HG03442 (cell line): ENCODE data around the gene SLC24A3.

ENCODE experiments used
- ATAC-seq: cut with Tn5 transposase; IDR thresholded peaks from one replicate; pipeline ENCODE4 v1.9.1; 2021; ENCODE audit warnings: mild to moderate bottlenecking, moderate library complexity; ENCODE audit not compliant: unreplicated experiment

Gene SLC24A3

DNA sequence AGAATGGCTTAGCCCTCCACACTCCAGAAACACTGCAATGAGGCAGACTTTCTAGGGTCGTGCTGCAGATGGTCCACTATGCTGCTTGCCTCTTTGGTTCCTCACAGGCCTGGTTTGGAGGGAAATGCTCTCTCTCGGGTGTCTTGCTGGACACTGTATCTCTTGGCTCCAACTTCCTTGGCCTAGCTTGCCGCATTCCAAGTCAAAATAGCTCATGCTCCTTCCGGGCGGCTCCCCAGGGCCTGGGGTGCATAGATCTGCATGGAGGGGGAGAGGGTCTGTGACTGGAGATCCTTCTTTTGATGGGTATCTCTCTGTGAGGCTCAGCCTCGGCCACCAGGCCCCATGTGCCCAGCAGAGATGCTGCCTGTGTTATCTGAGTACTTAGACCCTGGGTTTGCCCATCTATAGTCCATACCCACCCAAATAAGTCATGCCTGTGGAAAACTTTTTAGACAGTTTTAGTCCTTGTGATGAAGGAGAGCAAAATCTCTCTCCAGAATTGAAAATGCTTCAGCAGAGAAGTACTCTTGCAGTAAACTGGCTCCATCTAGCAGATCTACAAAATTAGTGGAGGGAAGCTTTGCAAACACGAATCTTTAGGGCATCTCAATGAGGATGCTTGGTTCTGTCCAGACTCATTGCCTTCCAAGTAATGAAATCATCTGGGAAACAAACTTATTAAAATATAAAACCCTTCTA is 281.5 kb downstream of the SLC24A3 start:
- ATAC-seq = no peak

GRCh38 chr20:19495905-19496703 is 283.7 kb downstream of the SLC24A3 start:
- no peak for ATAC-seq

DNA sequence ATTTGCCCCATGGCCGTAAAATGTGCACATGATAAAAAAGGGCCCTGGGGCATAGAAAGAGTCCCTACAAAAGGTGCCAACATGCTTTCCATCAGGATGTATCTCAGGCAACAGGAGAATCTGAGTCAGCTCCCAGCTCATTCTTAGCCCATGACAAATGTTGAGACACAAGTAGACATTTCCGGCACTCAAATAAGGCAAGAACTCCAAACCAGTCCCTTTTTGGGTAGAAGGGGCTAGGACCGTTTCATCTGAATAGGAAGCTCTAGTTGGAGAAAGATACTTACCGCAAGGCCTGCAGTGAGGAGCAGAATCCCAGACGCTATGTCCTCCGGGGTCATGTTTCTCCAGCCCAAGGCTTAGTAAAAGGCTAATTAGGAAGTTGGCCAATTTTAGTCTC is 284.6 kb downstream of the SLC24A3 start:
- no peak for ATAC-seq

DNA sequence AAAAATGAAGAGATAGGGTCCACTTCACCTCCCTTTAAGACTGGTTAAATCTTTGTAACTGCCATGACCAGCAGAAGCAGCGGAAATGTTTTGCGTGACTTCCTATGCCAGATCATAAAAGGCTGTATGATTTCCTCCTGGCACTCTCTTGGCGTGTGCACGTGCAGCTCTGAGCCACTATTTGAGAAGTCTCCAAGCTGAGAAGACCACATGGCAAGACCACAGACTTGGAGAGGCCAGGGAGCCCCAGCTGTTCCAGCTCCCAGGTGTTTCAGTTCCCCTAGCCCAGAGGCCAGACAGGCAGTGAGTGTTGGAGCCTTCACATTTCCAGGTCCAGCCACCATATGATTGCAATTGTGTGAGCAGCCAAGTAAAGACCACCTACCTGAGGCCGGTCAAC is 286.3 kb downstream of the SLC24A3 start:
- ATAC-seq = no peak

- ATAC-seq = no peak
Observed at GRCh38 chr20:19501476-19502115, 289.2 kb downstream of the SLC24A3 start.

- ATAC-seq = no peak
Observed at GRCh38 chr20:19502169-19502568, 289.7 kb downstream of the SLC24A3 start.

GRCh38 chr20:19504251-19504650 is 291.8 kb downstream of the SLC24A3 start:
- ATAC-seq = no peak

DNA sequence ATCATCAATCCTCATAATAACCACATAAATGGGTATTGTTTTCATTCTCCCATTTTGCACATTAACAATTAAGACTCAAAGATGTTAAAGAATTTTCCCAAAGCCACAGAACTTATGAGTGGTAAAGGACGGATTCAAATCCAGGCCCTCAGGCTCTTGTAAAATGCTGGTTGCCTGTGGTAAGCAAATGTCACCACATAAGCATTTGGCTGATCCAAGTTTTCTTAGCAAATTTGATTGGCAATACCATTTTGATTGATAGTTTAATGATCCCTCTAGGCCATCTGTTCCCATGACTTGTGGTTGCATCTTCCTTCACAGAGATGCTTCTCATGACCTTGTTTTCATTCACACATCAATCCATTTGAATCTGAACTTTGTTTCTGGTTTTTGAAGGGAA is 293.6 kb downstream of the SLC24A3 start:
- ATAC-seq = no peak

- ATAC-seq = no peak
Observed at GRCh38 chr20:19508449-19508848, 296.0 kb downstream of the SLC24A3 start.

GRCh38 chr20:19510611-19511010 is 298.2 kb downstream of the SLC24A3 start:
- no peak for ATAC-seq

DNA sequence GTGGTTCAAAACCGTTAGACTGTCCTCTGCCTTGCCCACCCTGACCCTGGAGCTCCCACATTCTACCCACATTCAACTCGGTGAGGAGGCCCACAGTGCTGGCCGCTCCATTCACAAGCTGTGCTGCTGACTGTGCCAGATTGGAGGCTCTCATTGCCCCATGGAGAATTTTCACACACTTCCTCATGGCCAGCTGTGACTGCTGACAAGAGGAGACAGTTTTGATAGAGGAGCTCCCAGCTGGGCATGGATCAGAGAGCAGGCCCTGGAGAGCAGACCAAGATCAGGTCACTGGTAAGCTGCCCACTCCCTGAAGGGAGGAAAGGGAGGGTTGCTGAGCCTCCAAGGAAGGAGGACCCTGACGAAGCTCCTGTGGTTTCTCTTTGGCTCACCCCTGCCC is 299.5 kb downstream of the SLC24A3 start:
- no peak for ATAC-seq

DNA sequence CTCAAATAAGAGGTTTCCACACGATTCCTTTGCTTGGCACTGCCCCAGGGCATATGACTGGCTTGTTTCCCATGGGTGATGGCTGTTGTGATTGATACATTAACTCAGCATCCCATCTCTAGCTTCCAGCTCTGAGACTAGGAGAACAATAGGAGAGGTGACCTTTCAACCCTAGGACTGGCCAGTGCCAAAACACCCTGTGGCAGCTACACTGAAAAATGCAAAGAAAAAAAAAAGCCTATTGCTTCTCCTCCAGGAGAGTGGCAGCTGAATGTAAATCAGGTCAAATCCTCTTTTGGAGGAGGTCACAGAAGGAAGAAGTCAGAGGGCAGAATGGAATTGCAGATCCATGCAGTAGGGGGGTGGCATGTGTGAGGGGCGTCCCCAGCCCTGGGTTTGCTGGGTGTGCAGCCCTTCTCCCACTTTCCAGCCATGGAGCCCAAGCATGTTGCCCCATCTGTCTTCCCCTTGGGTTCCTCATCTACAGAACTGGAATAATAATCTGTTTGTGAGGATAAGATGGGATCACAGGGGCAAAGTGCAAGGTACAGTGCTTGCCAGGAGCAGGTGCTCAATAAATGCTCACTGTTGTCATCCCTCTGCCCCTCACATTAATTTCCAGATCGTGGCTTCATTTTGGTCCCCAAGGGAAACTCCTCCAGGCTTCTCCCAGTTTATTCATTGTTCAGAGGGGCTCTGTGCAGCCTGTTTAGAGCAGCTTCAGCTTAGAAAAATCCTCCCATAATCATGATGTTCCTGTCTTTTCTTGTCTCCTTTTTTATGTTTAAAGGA is 300.6 kb downstream of the SLC24A3 start:
- no peak for ATAC-seq

DNA sequence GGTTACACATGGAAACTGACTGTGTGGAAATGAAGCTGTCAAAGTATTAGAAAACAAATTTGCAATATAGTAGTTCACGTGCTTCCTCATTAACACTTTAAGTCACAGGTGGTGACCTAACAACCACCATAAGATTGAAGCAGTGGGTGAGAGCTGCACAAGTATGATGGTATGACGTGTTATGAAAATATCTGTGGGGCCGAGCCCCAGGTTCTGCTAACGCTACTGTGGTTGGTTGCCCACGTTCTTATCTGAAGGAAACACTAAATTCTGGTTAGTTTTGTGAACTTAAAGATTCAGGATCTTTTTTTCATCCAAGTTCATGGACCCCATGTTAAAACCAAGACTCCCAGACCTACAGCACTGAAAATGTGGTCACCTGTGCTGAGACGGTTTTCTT is 302.6 kb downstream of the SLC24A3 start:
- no peak for ATAC-seq

DNA sequence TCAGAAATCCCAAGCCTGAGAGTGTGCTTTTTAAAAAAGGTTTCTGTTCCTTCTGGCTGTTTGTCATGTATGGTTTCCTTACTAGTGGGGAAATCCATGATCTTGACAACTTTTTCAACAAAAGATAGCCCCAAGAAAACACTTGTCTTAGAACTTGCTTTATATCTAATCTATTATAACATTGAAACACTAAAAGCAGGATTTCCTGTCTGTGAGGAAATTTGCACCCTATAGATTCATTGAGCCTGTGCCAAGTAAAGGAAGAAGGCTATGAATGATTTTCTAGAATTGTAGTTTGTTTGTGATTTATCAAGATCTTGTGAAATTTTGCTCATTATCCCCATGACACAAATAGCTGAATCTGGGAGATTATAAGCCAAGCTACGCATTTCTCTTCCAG is 307.0 kb downstream of the SLC24A3 start:
- ATAC-seq = no peak

GRCh38 chr20:19520261-19520660 is 307.8 kb downstream of the SLC24A3 start:
- ATAC-seq = no peak

DNA sequence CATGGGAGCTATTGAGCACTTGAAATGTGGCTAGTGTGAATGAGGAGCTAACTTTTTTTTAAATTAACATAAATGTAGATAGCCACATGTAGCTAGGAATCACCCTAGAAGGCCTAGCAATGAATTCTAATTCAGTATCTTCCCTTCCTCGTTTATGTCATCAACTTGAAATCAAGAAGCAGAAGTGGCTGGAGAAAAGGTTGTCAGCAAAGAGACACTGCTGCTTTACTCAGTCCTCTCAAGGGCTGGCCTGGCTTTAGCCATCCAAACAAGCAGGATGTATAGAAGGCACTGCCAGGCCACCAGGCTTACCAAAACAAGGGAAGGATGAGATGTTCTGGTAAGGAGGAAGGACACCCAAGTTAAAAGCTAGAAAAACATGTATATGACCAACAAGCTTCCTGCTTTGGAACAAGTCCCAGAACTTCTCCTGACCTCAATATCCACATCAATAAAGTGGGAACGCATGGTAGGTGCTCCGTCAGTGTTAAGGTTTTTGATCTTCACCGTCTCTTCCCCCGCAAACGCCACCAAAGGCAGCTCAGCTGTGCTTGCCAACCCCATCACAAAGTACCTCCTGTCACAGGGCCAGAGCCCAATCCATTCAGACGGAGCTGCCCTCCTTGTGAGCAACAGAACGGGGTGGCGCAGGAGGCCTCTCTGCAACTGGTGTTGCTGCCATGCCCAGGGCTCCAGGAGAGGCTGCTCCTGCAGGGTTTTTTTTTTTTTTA is 309.8 kb downstream of the SLC24A3 start:
- no peak for ATAC-seq

DNA sequence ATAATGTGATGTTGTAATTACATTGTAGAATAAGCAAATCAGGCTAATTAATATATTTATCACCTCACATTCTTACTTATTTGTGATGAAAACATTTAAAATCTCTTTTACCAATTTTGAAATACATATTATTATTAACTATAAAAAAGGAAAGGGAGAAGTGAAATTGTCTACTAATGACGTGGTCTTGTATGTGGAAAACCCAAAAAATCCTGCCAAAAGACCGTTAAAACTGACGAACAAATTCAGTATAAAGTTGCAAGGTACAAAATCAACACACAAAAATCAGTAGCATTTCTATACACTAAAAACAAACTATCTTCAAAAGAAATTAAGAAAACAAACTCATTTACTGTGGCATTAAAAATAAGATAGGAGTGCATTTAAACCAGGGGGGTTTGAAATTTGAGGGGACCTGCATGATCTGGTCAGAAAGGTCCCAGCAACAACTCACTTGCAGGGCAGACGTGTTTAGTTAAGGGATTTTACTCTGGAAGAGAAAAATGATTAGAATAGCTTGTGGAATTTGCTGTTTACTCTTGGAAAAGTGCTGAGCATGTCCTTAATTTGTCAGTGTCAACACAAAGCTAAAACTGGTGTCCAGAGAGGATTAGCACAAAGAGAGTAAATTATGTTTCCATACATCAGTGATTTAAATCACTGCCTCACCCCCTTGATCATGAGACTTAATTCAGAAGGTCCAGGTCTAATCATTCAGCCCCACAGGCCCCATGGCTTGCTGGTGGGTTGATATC is 310.6 kb downstream of the SLC24A3 start:
- no peak for ATAC-seq

- no peak for ATAC-seq
Observed at GRCh38 chr20:19524691-19525090, 312.2 kb downstream of the SLC24A3 start.

- no peak for ATAC-seq
Observed at GRCh38 chr20:19527509-19527908, 315.1 kb downstream of the SLC24A3 start.
